K562 (cell line): ENCODE results near the gene EFHC2. TPM values are rescaled to one million over a fixed set of nuclear protein-coding genes. Genes with fewer than 3 reads are reported as not detected.

Experiments used
- ATAC-seq: fragments of 200-7000 bp; cut with Tn5 transposase; 3 replicates; pipeline ENCODE4 v1.9.1; 2020; ENCODE audit warnings: moderate library complexity
- BruUV-seq: library from RNA; stranded (reverse); fragments of 400-500 nt; replicated peaks from 2 replicates; lab custom pipeline; 2021; lab: Mats Ljungman, UMichigan
- CTCF ChIA-PET: fragments of 300-600 bp; formaldehyde crosslinking; extraction: SDS; loops from one replicate; lab custom pipeline; 2021; ENCODE audit warnings: low intra/inter-chr PET ratio; lab: Yijun Ruan, JAX
- POLR2A ChIA-PET: fragments of 300-600, 350-650 bp; sonication (Branson Sonifier 250); formaldehyde crosslinking; extraction: SDS; loops from one replicate; lab custom pipeline; 2021; ENCODE audit warnings: antibody characterized with exemption, inconsistent platforms; lab: Yijun Ruan, JAX
- DNase-seq, 4 experiments: peaks; one replicate each; pipeline versions ENCODE4 v3.0.0 to v3.0.0-alpha.2; 2011 to 2018; ENCODE audit warnings: low spot score in 3 of 4, mixed read lengths in 3 of 4; ENCODE audit errors: extremely low read depth in 1 of 4
- FAIRE-seq: peaks from 2 replicates; lab custom pipeline; 2011; peaks lifted over from hg19 to GRCh38; lab: Jason Lieb, UNC
- H2AFZ ChIP-seq: 2 replicates; pipeline ENCODE4 v1.6.0; 2011; ENCODE audit warnings: low read depth, low read length, control low read depth, inconsistent platforms
- H3K27ac ChIP-seq: fragments of 200-600 bp; 3 replicates; pipeline ENCODE4 v1.8.0; 2011; ENCODE audit warnings: low read depth, mild to moderate bottlenecking, control low read depth, inconsistent platforms, low read length, moderate library complexity, mixed read lengths; ENCODE audit errors: extremely low read depth
- H3K27me3 ChIP-seq, 2 experiments: fragments of 300-600 bp in 1 of 2; 2 replicates in 1 of 2; 3 replicates in 1 of 2; pipeline versions ENCODE4 v1.6.0 to v1.8.0; 2011; ENCODE audit warnings: inconsistent platforms in 2 of 2, low read length in 2 of 2, mild to moderate bottlenecking in 1 of 2, mixed read lengths in 1 of 2, moderate library complexity in 1 of 2; ENCODE audit not compliant: control insufficient read depth in 2 of 2, insufficient read depth in 2 of 2
- H3K36me3 ChIP-seq: fragments of 300-600 bp; 3 replicates; pipeline ENCODE4 v1.8.0; 2011; ENCODE audit warnings: mild to moderate bottlenecking, low read length, inconsistent platforms; ENCODE audit not compliant: control insufficient read depth, insufficient read depth
- H3K4me1 ChIP-seq, 2 experiments: fragments of 200-600 bp in 1 of 2; replicated peaks in 1 of 2; 2 replicates in 1 of 2; 3 replicates in 1 of 2; pipeline versions ENCODE4 v1.5.1 to v1.8.0; 2011; ENCODE audit warnings: inconsistent platforms in 2 of 2, low read length in 2 of 2, mild to moderate bottlenecking in 1 of 2, mixed read lengths in 1 of 2, moderate library complexity in 1 of 2; ENCODE audit not compliant: control insufficient read depth in 2 of 2, insufficient read depth in 2 of 2
- H3K4me2 ChIP-seq: 2 replicates; pipeline ENCODE4 v1.6.1; 2011; ENCODE audit warnings: low read length, control low read depth, inconsistent platforms, mixed read lengths; ENCODE audit not compliant: insufficient read depth
- H3K4me3 ChIP-seq: fragments of 200-600 bp; sonication (generic), shearing (Covaris generic); 2 replicates; pipeline ENCODE4 v1.5.1; 2016; ENCODE audit warnings: control low read depth, inconsistent platforms
- H3K79me2 ChIP-seq: fragments of 200-600 bp; 3 replicates; pipeline ENCODE4 v1.8.0; 2011; ENCODE audit warnings: low read length, inconsistent platforms; ENCODE audit not compliant: control insufficient read depth, insufficient read depth
- H3K9ac ChIP-seq, 2 experiments: 2 replicates each; pipeline versions ENCODE4 v1.6.0 to v1.6.1; 2011; ENCODE audit warnings: low read depth in 2 of 2, low read length in 2 of 2, control low read depth in 1 of 2, inconsistent platforms in 1 of 2, mild to moderate bottlenecking in 1 of 2, mixed read lengths in 1 of 2; ENCODE audit not compliant: insufficient read depth in 1 of 2
- H3K9me1 ChIP-seq: one replicate; pipeline ENCODE4 v1.6.0; 2011; ENCODE audit warnings: inconsistent platforms, mild to moderate bottlenecking, low read length, moderate library complexity; ENCODE audit not compliant: control insufficient read depth, insufficient read depth
- H3K9me3 ChIP-seq: replicated peaks from 2 replicates; pipeline ENCODE4 v1.5.1; 2011; ENCODE audit warnings: low read depth, low read length, inconsistent platforms; ENCODE audit not compliant: control insufficient read depth, insufficient read depth
- H4K20me1 ChIP-seq: replicated peaks from 2 replicates; pipeline ENCODE4 v1.6.1; 2011; ENCODE audit warnings: low read length, inconsistent platforms, mixed read lengths; ENCODE audit not compliant: control insufficient read depth, insufficient read depth
- DACH1 ChIP-seq: fragments of 450-650 bp; IDR thresholded peaks from 2 replicates; pipeline ENCODE4 v1.6.1; 2018; ENCODE audit not compliant: partially characterized antibody
- E2F5 ChIP-seq: sonication (generic); formaldehyde crosslinking; IDR thresholded peaks from 2 replicates; pipeline ENCODE4 v1.8.0; 2022; ENCODE audit warnings: mild to moderate bottlenecking, missing genetic modification reagents
- IRF1 ChIP-seq: sonication (generic); formaldehyde crosslinking; IDR thresholded peaks from 2 replicates; pipeline ENCODE4 v1.8.0; 2022; ENCODE audit warnings: missing genetic modification reagents, mild to moderate bottlenecking, borderline replicate concordance
- ZC3H11A ChIP-seq: IDR thresholded peaks from 2 replicates; pipeline ENCODE4 v1.6.1; 2012; ENCODE audit warnings: low read depth, low read length, improper control_type of control experiment
- WGBS: fragments of 100-300 bp; shearing (Covaris generic); methylation state at CpG from one replicate; pipeline ENCODE4 v1.1.6; 2016; ENCODE audit warnings: low coverage, mixed read lengths; ENCODE audit not compliant: insufficient coverage; ENCODE audit errors: missing lambda C conversion rate; 5-methylcytosine and 5-hydroxymethylcytosine counted together
- in situ Hi-C: fragments of 300-500 bp; cut with MboI; formaldehyde crosslinking; loops from 4 replicates; pipeline ENCODE4 v1.15.0; 2018; ENCODE audit warnings: inconsistent platforms, mixed read lengths
- intact Hi-C: fragments of 100-400 bp; cut with micrococcal nuclease; formaldehyde crosslinking; loops from 2 replicates; pipeline ENCODE4 v1.14.2; 2022
- polyA plus RNA-seq, 8 experiments: library from polyadenylated mRNA; depleted of rRNA in 4 of 8; stranded (reverse) in 5 of 8; unstranded in 3 of 8; fragments of >200 nt; fragmentation: Nextera tagmentation in 2 of 8; fragmentation: Illumina TruSeq in 1 of 8; extraction: Ambion mirVana in 2 of 8; extraction: Trizol in 1 of 8; gene quantifications; 2 replicates each; pipeline versions ENCODE4 v1.2.1 to v1.2.3, GENCODE V29; 2011 to 2014; ENCODE audit warnings: inconsistent platforms in 1 of 8, missing spikeins in 1 of 8
- total RNA-seq, 7 experiments: library from RNA; depleted of rRNA in 6 of 7; stranded (reverse); fragments of >200 nt in 6 of 7; fragmentation: Illumina TruSeq in 2 of 7; extraction: Trizol in 2 of 7; gene quantifications; 2 replicates each; pipeline versions ENCODE4 v1.2.1 to v1.2.3, GENCODE V29; 2011 to 2021; ENCODE audit warnings: low replicate concordance in 1 of 7
- TF ChIP-seq, protein P1 (sequence below): IDR thresholded peaks from 2 replicates; pipeline ENCODE4 v1.6.1; 2011; ENCODE audit not compliant: insufficient read length; ENCODE audit errors: extremely low read depth
- TF ChIP-seq, protein P2 (sequence below), 2 experiments: fragments of 450-650 bp in 1 of 2; IDR thresholded peaks; 2 replicates each; pipeline ENCODE4 v1.6.1; 2011 to 2017; ENCODE audit warnings: low read depth in 2 of 2, antibody characterized with exemption in 1 of 2, borderline replicate concordance in 1 of 2, low read length in 1 of 2, mild to moderate bottlenecking in 1 of 2, mixed read lengths in 1 of 2; ENCODE audit not compliant: control insufficient read depth in 1 of 2

The EFHC2 gene
- total and polyA plus RNA-seq, 9 of the 15 experiments (the other 6 are each of a cell fraction or from before 2014, with no cell fraction given), result 1.3 to 8.1 (median 3.0) TPM

- TF ChIP-seq, protein P1, sequence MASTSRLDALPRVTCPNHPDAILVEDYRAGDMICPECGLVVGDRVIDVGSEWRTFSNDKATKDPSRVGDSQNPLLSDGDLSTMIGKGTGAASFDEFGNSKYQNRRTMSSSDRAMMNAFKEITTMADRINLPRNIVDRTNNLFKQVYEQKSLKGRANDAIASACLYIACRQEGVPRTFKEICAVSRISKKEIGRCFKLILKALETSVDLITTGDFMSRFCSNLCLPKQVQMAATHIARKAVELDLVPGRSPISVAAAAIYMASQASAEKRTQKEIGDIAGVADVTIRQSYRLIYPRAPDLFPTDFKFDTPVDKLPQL, result no peak
- TF ChIP-seq IRF1, result no peak
Observed at GRCh38 chrX:44241546-44241945, 101.9 kb downstream of the EFHC2 start.

DNA sequence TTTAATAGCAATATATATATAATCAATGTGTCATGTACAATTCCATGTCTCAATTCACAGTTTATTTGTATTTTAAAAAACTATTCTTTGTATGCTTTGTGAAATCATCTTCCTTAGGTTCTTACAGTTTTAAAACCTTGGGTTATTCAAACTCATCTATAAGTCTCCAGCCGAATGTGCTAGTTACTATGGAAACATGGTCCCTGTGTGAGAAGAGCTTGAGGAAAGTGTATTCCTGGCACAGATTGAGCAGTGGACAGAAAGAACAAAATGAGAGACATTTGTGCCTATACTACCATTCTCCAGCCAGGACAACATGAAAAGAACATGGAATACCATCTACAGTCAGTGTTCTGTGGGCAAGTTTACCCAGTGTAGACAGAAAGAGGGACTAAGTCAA, 103.4 kb downstream of the EFHC2 start:
- H3K79me2 ChIP-seq, result no peaks in the 10 kb centered on the region
- ChIA-PET CTCF (no interaction called here), POLR2A (no interaction called here)
- ATAC-seq, result no peak
- in situ Hi-C loops, result no loop called here
- H3K9me3 ChIP-seq, result no peaks in the 10 kb centered on the region
- no peaks in the 10 kb centered on the region for H4K20me1 ChIP-seq
- H3K4me1 ChIP-seq, result no peaks in the 10 kb centered on the region
- H3K9ac ChIP-seq, result no peak overlapping the region
- H3K4me3 ChIP-seq, result no peak overlapping the region
- H2AFZ ChIP-seq, result no peak overlapping the region
- H3K4me2 ChIP-seq, result no peak overlapping the region
- H3K9me1 ChIP-seq, result no peaks in the 10 kb centered on the region
- no peak for FAIRE-seq
- no TSS peak for BruUV-seq
- no peak for DNase-seq
- 75% methylated on average over 1 of the region's 1 CpG for WGBS
- intact Hi-C loops, result loop anchor here (5.0 kb wide), 2 partner anchors 213 to 283 kb away; no protein-coding TSS in a partner anchor
- no peaks in the 10 kb centered on the region for H3K27me3 ChIP-seq
- H3K27ac ChIP-seq, result no peak overlapping the region
- H3K36me3 ChIP-seq, result no peaks in the 10 kb centered on the region
- TF ChIP-seq E2F5 (CRISPR knock-in tag) (no peak), ZC3H11A (no peak), DACH1 (no peak)
- TF ChIP-seq, protein P2, sequence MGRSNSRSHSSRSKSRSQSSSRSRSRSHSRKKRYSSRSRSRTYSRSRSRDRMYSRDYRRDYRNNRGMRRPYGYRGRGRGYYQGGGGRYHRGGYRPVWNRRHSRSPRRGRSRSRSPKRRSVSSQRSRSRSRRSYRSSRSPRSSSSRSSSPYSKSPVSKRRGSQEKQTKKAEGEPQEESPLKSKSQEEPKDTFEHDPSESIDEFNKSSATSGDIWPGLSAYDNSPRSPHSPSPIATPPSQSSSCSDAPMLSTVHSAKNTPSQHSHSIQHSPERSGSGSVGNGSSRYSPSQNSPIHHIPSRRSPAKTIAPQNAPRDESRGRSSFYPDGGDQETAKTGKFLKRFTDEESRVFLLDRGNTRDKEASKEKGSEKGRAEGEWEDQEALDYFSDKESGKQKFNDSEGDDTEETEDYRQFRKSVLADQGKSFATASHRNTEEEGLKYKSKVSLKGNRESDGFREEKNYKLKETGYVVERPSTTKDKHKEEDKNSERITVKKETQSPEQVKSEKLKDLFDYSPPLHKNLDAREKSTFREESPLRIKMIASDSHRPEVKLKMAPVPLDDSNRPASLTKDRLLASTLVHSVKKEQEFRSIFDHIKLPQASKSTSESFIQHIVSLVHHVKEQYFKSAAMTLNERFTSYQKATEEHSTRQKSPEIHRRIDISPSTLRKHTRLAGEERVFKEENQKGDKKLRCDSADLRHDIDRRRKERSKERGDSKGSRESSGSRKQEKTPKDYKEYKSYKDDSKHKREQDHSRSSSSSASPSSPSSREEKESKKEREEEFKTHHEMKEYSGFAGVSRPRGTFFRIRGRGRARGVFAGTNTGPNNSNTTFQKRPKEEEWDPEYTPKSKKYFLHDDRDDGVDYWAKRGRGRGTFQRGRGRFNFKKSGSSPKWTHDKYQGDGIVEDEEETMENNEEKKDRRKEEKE (IDR thresholded peaks at IDR 0.05; ENCODE audit: borderline replicate concordance in 1 of 2, control insufficient read depth in 1 of 2, low read depth in 2 of 2, low read length in 1 of 2), result no peak

More at GRCh38 chrX:44241546-44241945, 101.9 kb downstream of the EFHC2 start:
- Histone ChIP-seq H3K4me1 (no peaks in the 10 kb centered on the region), H3K9me3 (no peaks in the 10 kb centered on the region), H3K79me2 (no peaks in the 10 kb centered on the region), H3K36me3 (no peaks in the 10 kb centered on the region), H3K27ac (no peak overlapping the region), H3K4me3 (no peak overlapping the region), H4K20me1 (no peaks in the 10 kb centered on the region), H3K27me3 (no peaks in the 10 kb centered on the region), H2AFZ (no peak overlapping the region), H3K9ac (no peak overlapping the region), H3K9me1 (no peaks in the 10 kb centered on the region), H3K4me2 (no peak overlapping the region)
- no TSS peak for BruUV-seq
- POLR2A ChIA-PET, result no interaction called here
- intact Hi-C loops (loop anchor here (5.0 kb wide), 2 partner anchors 214 to 284 kb away; no protein-coding TSS in a partner anchor), in situ Hi-C loops (no loop called here)
- DNase-seq (no peak), ATAC-seq (no peak), FAIRE-seq (no peak)
- WGBS, result 40% methylated on average over 4 of the region's 4 CpGs
- CTCF ChIA-PET, result no interaction called here
